Stimulated activated CD4-positive, alpha-beta T cell treated with anti-CD3 and anti-CD28 coated beads, Interleukin-4, amount 100 ng/mL, for 24 hours (primary cell): ENCODE results near the gene SERPINB8.

Experiments
- DNase-seq: peaks from one replicate; pipeline ENCODE4 v3.0.0-alpha.2; 2020

Gene SERPINB8

DNA sequence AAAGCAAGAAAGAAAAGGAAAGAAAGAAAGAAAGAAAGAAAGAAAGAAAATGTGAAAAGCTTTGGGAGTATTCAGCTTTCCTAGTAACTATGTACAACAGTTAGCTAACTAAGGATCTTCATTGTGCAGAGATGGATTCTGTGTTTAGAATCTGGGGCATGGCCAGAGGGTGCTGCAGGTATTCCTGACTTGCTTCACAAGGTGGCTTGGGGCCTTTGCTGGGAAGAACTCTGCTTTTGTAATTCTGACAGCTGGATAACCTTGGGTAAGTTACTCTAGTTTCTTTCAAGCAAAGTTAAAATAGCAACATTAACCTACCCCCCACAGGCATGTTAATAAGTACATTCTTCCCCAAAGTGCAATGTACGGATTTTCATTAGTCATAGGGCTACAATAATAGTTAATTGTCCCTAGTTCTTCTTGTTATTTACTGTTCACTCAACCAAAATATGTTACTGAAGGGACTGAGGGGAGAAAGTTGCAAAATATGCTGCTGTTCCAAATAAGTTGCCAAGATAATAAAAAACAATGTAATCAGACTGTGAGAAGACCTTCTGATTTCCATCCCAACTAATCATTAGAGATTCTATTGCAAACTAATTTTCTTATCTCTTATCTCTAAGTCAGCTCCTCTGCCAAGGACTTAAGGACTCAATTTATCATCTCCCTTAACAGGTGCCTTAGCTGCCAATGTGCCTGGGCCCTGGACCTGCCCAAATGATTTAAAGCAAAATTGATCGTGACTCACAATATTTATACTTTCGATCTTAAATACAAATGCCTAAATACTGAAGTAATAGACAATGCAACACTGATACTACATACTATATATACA, 50.3 kb downstream of the SERPINB8 start:
- no peak for DNase-seq

DNA sequence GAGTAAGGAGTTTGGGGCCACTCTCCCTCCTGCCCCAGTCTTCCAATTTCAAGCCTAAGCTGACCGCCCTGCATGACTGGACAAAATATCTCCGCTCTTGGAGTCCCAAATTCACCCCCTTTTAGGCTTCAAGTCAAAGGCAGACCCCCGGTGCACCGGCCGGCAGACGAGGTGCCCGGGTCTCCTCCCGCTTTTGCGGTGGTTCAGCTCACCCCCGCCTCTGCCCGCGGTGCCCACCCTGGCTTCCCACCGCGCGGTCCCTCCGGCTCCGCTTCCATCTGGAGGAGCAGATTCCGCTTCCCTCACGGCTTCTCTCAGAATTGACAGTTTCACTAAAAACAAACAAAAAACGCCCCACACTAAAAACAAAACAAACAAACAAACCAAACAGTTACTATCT, 56.5 kb downstream of the SERPINB8 start:
- no peak for DNase-seq

DNA sequence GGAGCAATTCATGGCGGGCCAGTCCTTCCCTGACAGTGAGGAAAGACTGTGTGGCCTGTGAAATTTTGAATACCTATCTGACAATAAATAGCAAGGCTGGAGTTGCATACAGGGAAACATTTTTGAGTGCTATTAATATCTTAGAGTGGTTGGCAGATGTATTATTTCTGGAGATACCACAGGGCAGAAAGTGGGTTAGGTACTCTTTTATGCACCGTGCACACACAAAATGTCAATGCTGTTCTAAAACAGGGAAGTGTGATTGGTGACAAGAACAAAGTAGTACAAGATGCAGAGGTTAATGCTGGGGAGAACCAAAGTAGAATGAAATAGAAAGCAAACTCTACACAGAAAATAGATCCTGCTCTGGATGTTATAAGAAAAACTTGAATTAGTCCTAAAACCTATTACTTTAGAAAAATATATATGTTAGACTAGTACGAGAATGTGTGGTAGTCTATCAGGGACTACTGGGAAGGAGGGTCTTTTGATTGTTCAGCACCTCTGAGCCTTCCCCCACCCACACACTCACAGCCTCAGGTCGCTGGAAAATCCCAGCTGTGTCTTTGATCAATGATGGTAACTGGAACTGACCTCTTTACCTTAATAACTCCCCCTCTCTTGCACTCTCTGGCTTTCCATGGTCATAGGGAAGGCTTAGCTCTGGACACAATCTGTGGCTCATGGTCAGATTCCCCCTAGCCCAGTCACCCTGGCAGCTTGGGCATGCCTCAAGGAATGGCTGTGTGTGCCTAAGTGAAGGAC, 58.2 kb downstream of the SERPINB8 start:
- DNase-seq = no peak

DNA sequence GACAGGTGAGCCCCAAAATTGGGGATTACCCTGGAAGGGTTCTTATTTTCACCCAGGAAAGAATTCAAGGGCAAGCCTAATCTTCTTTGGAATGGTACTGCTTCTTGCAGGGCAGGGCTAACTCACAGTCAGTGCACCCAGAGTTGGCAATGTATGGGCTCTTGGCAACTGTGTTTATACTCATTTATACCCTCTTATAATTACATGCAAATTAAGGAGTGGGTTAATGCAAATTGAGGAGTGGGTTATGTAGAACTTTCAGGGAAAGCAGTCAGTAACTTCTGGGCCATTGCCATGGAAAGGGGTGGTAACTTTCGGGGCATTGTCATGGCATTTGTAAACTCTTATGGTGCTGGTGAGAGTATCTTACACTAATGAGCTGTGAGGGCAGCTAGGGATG, 59.2 kb downstream of the SERPINB8 start:
- no peak for DNase-seq

DNA sequence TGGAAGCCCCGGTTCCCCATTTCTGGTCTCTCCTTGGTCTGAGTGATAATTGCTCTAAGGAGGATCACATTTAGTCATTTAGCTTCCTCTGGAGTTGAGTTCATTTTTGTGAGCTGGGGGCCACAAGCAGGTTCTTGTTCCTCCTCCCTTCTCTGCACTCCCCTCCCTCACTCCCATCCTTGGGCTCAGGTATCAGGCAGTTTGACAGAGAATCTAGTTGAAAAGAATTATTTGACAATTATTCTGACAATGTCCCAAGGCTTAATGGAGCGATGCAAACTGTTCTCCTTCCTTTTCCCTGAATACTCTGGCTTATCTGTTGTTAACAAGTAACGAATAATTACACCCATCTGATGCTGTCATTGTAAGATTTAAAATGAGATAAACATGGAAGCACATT, 61.5 kb downstream of the SERPINB8 start:
- no peak for DNase-seq

DNA sequence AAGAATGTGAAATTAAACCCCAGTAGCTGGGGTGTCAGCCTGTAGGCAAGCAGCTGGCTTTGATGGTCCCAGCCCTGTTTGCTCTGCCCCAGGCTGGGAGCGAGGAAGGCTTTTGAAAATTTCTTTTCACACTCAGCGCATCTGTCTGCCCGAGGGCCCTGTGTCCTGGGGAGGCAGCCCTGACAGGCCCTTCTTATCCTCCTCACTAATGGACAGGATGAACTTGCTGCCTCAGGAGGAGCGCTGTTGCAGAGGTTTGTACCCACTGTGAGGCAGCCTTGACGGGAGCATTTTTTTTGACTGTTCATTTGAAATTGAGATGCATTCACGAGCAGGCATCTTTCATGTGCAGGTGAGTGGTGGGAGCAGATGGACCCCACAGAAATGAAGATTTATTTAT, 62.4 kb downstream of the SERPINB8 start:
- no peak for DNase-seq

DNA sequence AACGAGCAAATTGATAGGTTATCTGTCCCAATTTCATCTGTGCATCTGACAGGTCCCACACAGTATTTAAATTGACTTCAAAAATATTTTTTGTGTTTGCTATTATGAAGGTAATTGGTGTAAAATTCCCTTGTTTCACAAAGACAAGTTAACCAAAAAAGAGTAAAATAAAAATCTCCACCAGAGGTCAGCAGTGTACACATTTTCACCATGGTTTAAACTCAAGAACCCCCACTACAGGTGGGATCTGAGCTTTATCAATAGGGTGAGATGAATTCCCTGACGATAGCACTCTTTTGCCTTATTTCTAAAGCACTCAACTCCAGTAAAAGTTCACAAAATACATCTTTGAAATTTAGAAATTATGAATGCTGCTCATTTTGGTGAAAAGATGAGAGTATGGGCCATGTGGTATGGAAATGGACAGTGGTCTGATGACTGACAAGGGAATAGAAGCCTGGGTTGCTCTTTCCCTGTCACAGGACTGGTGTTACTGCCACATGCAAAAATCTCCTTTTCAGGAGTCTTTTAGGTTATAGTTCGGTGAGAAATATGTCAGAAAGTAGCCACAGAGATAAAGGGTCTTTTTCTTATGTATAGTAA, 68.0 kb downstream of the SERPINB8 start:
- DNase-seq = no peak
